K562 (cell line): ENCODE measurements around the gene CSF1R. TPM values are rescaled to one million over a fixed set of nuclear protein-coding genes. Genes with fewer than 3 reads are reported as not detected.
A peak's percentile ranks its signal among the peaks of the same experiment; 100 is the strongest.

Source experiments
- ATAC-seq: fragments of 200-7000 bp; cut with Tn5 transposase; 3 replicates; pipeline ENCODE4 v1.9.1; 2020; ENCODE audit warnings: moderate library complexity
- BruUV-seq: library from RNA; stranded (reverse); fragments of 400-500 nt; replicated peaks from 2 replicates; lab custom pipeline; 2021; lab: Mats Ljungman, UMichigan
- CTCF ChIA-PET: fragments of 300-600 bp; formaldehyde crosslinking; extraction: SDS; loops from one replicate; lab custom pipeline; 2021; ENCODE audit warnings: low intra/inter-chr PET ratio; lab: Yijun Ruan, JAX
- POLR2A ChIA-PET: fragments of 300-600, 350-650 bp; sonication (Branson Sonifier 250); formaldehyde crosslinking; extraction: SDS; loops from one replicate; lab custom pipeline; 2021; ENCODE audit warnings: antibody characterized with exemption, inconsistent platforms; lab: Yijun Ruan, JAX
- DNase-seq, 4 experiments: peaks; one replicate each; pipeline versions ENCODE4 v3.0.0 to v3.0.0-alpha.2; 2011 to 2018; ENCODE audit warnings: low spot score in 3 of 4, mixed read lengths in 3 of 4; ENCODE audit errors: extremely low read depth in 1 of 4
- FAIRE-seq: peaks from 2 replicates; lab custom pipeline; 2011; peaks lifted over from hg19 to GRCh38; lab: Jason Lieb, UNC
- H2AFZ ChIP-seq: 2 replicates; pipeline ENCODE4 v1.6.0; 2011; ENCODE audit warnings: low read depth, low read length, control low read depth, inconsistent platforms
- H3K27ac ChIP-seq: fragments of 200-600 bp; 3 replicates; pipeline ENCODE4 v1.8.0; 2011; ENCODE audit warnings: low read depth, mild to moderate bottlenecking, control low read depth, inconsistent platforms, low read length, moderate library complexity, mixed read lengths; ENCODE audit errors: extremely low read depth
- H3K27me3 ChIP-seq, 2 experiments: fragments of 300-600 bp in 1 of 2; 2 replicates in 1 of 2; 3 replicates in 1 of 2; pipeline versions ENCODE4 v1.6.0 to v1.8.0; 2011; ENCODE audit warnings: inconsistent platforms in 2 of 2, low read length in 2 of 2, mild to moderate bottlenecking in 1 of 2, mixed read lengths in 1 of 2, moderate library complexity in 1 of 2; ENCODE audit not compliant: control insufficient read depth in 2 of 2, insufficient read depth in 2 of 2
- H3K36me3 ChIP-seq: fragments of 300-600 bp; 3 replicates; pipeline ENCODE4 v1.8.0; 2011; ENCODE audit warnings: mild to moderate bottlenecking, low read length, inconsistent platforms; ENCODE audit not compliant: control insufficient read depth, insufficient read depth
- H3K4me1 ChIP-seq, 2 experiments: fragments of 200-600 bp in 1 of 2; replicated peaks in 1 of 2; 2 replicates in 1 of 2; 3 replicates in 1 of 2; pipeline versions ENCODE4 v1.5.1 to v1.8.0; 2011; ENCODE audit warnings: inconsistent platforms in 2 of 2, low read length in 2 of 2, mild to moderate bottlenecking in 1 of 2, mixed read lengths in 1 of 2, moderate library complexity in 1 of 2; ENCODE audit not compliant: control insufficient read depth in 2 of 2, insufficient read depth in 2 of 2
- H3K4me2 ChIP-seq: 2 replicates; pipeline ENCODE4 v1.6.1; 2011; ENCODE audit warnings: low read length, control low read depth, inconsistent platforms, mixed read lengths; ENCODE audit not compliant: insufficient read depth
- H3K4me3 ChIP-seq: fragments of 200-600 bp; sonication (generic), shearing (Covaris generic); 2 replicates; pipeline ENCODE4 v1.5.1; 2016; ENCODE audit warnings: control low read depth, inconsistent platforms
- H3K79me2 ChIP-seq: fragments of 200-600 bp; 3 replicates; pipeline ENCODE4 v1.8.0; 2011; ENCODE audit warnings: low read length, inconsistent platforms; ENCODE audit not compliant: control insufficient read depth, insufficient read depth
- H3K9ac ChIP-seq, 2 experiments: 2 replicates each; pipeline versions ENCODE4 v1.6.0 to v1.6.1; 2011; ENCODE audit warnings: low read depth in 2 of 2, low read length in 2 of 2, control low read depth in 1 of 2, inconsistent platforms in 1 of 2, mild to moderate bottlenecking in 1 of 2, mixed read lengths in 1 of 2; ENCODE audit not compliant: insufficient read depth in 1 of 2
- H3K9me1 ChIP-seq: one replicate; pipeline ENCODE4 v1.6.0; 2011; ENCODE audit warnings: inconsistent platforms, mild to moderate bottlenecking, low read length, moderate library complexity; ENCODE audit not compliant: control insufficient read depth, insufficient read depth
- H3K9me3 ChIP-seq: replicated peaks from 2 replicates; pipeline ENCODE4 v1.5.1; 2011; ENCODE audit warnings: low read depth, low read length, inconsistent platforms; ENCODE audit not compliant: control insufficient read depth, insufficient read depth
- H4K20me1 ChIP-seq: replicated peaks from 2 replicates; pipeline ENCODE4 v1.6.1; 2011; ENCODE audit warnings: low read length, inconsistent platforms, mixed read lengths; ENCODE audit not compliant: control insufficient read depth, insufficient read depth
- ARID1B ChIP-seq: fragments of 450-650 bp; IDR thresholded peaks from 2 replicates; pipeline ENCODE4 v1.6.1; 2016; ENCODE audit warnings: antibody characterized with exemption, mild to moderate bottlenecking, inconsistent platforms
- C11orf30 ChIP-seq: fragments of 450-650 bp; IDR thresholded peaks from 2 replicates; pipeline ENCODE4 v1.6.1; 2016; ENCODE audit warnings: low read depth, mild to moderate bottlenecking
- ETV1 ChIP-seq: fragments of 450-650 bp; conservative IDR thresholded peaks from 2 replicates; pipeline ENCODE4 v1.6.1; 2016; ENCODE audit warnings: missing genetic modification characterization, control low read depth, low read depth, missing compliant biosample characterization
- ETV5 ChIP-seq: sonication (generic); formaldehyde crosslinking; IDR thresholded peaks from 2 replicates; pipeline ENCODE4 v1.4.0; 2020; ENCODE audit warnings: low read depth, mild to moderate bottlenecking, missing genetic modification reagents
- HDGF ChIP-seq: fragments of 450-650 bp; IDR thresholded peaks from 2 replicates; pipeline ENCODE4 v1.6.1; 2016
- HNRNPK ChIP-seq: fragments of 200-400 bp; formaldehyde crosslinking; IDR thresholded peaks from one replicate; pipeline ENCODE4 v1.6.1; 2018; ENCODE audit warnings: mild to moderate bottlenecking, low read depth, low read length; ENCODE audit not compliant: poor library complexity, severe bottlenecking
- LARP7 ChIP-seq: fragments of 450-650 bp; IDR thresholded peaks from 2 replicates; pipeline ENCODE4 v1.6.1; 2016
- MAFF ChIP-seq: IDR thresholded peaks from 2 replicates; pipeline ENCODE4 v1.6.1; 2012; ENCODE audit warnings: low read length, improper control_type of control experiment
- MAFG ChIP-seq: fragments of 450-650 bp; conservative IDR thresholded peaks from 2 replicates; pipeline ENCODE4 v1.6.1; 2016; ENCODE audit warnings: missing genetic modification characterization, missing compliant biosample characterization
- ZNF316 ChIP-seq: fragments of 450-650 bp; IDR thresholded peaks from 2 replicates; pipeline ENCODE4 v1.6.1; 2016
- in situ Hi-C: fragments of 300-500 bp; cut with MboI; formaldehyde crosslinking; loops from 4 replicates; pipeline ENCODE4 v1.15.0; 2018; ENCODE audit warnings: inconsistent platforms, mixed read lengths
- intact Hi-C: fragments of 100-400 bp; cut with micrococcal nuclease; formaldehyde crosslinking; loops from 2 replicates; pipeline ENCODE4 v1.14.2; 2022
- polyA plus RNA-seq, 8 experiments: library from polyadenylated mRNA; depleted of rRNA in 4 of 8; stranded (reverse) in 5 of 8; unstranded in 3 of 8; fragments of >200 nt; fragmentation: Nextera tagmentation in 2 of 8; fragmentation: Illumina TruSeq in 1 of 8; extraction: Ambion mirVana in 2 of 8; extraction: Trizol in 1 of 8; gene quantifications; 2 replicates each; pipeline versions ENCODE4 v1.2.1 to v1.2.3, GENCODE V29; 2011 to 2014; ENCODE audit warnings: inconsistent platforms in 1 of 8, missing spikeins in 1 of 8
- total RNA-seq, 7 experiments: library from RNA; depleted of rRNA in 6 of 7; stranded (reverse); fragments of >200 nt in 6 of 7; fragmentation: Illumina TruSeq in 2 of 7; extraction: Trizol in 2 of 7; gene quantifications; 2 replicates each; pipeline versions ENCODE4 v1.2.1 to v1.2.3, GENCODE V29; 2011 to 2021; ENCODE audit warnings: low replicate concordance in 1 of 7

CSF1R gene
- total and polyA plus RNA-seq, 9 of the 15 experiments (the other 6 are each of a cell fraction or from before 2014, with no cell fraction given): 0.03 to 0.64 (median 0.20) TPM; not detected in 6

DNA sequence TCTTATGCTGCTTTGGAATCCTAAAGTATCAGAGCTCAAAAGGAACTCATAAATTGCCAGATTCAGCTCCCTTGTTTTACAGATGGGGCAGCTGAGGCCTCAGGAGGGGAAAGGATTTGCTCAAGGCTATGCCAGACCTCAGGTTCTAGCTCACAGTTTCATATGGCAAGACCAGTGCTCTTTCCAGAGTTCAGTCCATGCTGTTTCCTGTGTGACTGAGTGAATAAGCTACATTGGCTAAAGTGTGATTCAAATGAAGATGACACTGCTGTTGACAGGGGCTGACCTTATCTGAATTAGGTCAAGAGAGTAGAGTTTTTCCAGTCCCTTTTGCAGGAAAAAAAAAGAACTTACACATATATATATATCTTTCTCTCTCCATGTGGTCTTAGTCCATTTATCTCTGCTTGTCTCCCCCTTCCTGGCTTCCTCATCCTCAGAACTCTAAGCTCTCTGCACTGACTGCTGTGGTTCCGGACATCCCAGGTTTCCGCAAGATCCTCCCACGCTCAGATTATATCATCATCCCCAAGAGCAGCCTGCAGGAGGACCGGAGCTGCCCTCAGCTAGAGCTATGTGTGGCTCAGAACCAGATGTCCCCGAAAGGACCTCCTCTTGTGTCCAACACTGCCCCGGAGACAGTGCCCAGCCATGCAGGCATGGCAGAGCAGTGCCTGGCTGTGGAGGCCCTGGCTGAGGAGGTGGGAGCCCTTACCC lies 76.5 kb downstream of the CSF1R start (continued):
- TF ChIP-seq ETV5 (CRISPR knock-in tag): peak; percentile 83
- no peak for TF ChIP-seq ETV1 (tag)
- peak; percentile 27; the same call in 1 of the 2 replicates for TF ChIP-seq ARID1B
- no peak for TF ChIP-seq HDGF
- no peak for TF ChIP-seq LARP7

DNA sequence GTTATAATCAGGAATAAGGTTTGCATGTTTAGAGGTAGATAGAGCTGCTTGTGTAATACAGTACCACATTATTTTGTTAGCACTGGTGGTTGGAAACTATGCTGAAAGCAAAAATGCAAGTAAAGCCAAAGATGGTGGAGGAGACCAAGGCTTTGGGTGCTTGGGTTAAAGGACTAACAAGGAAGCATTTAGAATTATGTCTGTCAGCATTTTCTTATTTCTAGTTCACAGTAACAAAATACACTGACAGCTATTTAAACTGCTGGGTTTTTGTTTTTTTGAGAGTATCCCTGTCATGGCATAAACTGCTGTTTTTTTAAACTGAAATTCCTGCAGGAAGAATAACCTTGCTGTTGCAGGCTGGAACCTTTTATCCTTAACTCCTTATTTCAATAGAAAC lies 79.3 kb downstream of the CSF1R start:
- POLR2A ChIA-PET: interaction anchor here (0.8 to 1.2 kb wide), 2 partner anchors 15 to 19 kb away, joined by 3 to 4 read pairs; no protein-coding TSS in a partner anchor
- H3K9me1 ChIP-seq: no peaks in the 10 kb centered on the region
- H3K9ac ChIP-seq: no peak overlapping the region
- H4K20me1 ChIP-seq: peaks cover 15% of the 10 kb centered on the region; the same call in 1 of the 2 replicates
- no peak overlapping the region for H3K27ac ChIP-seq
- in situ Hi-C loops (no loop called here), intact Hi-C loops (no loop called here)
- ATAC-seq (no peak), FAIRE-seq (no peak), DNase-seq (no peak)
- no peak overlapping the region for H3K4me2 ChIP-seq
- H3K36me3 ChIP-seq: peaks cover 95% of the 10 kb centered on the region
- H3K4me1 ChIP-seq: peaks cover 0 to 16% of the 10 kb centered on the region in 2 experiments; a peak in 3 of 5 replicates
- CTCF ChIA-PET: no interaction called here
- no peaks in the 10 kb centered on the region for H3K9me3 ChIP-seq
- H3K79me2 ChIP-seq: peaks cover 48% of the 10 kb centered on the region
- no peak overlapping the region for H3K4me3 ChIP-seq
- TF ChIP-seq C11orf30: peak; percentile 60
- no peak for TF ChIP-seq HNRNPK
- peak; percentile 50 for TF ChIP-seq MAFF
- peak; percentile 41; the same call in 1 of the 2 replicates for TF ChIP-seq MAFG
- peak; percentile 77 for TF ChIP-seq ZNF316
- H3K27me3 ChIP-seq: no peaks in the 10 kb centered on the region
- BruUV-seq: no TSS peak
- H2AFZ ChIP-seq: no peak overlapping the region
